Stimulated activated CD8-positive, alpha-beta memory T cell treated with anti-CD3 and anti-CD28 coated beads, Interleukin-12 subunit alpha, Interleukin-12 subunit beta, amount 100 ng/mL, for 24 hours (primary cell): ENCODE results near the gene EN2.

ENCODE experiments used
- DNase-seq: peaks from one replicate; pipeline ENCODE4 v3.0.0-alpha.2; 2020; ENCODE audit errors: extremely low read depth

EN2 gene

GRCh38 chr7:155508376-155509358 lies 50.7 kb downstream of the EN2 start:
- DNase-seq = no peak

DNA sequence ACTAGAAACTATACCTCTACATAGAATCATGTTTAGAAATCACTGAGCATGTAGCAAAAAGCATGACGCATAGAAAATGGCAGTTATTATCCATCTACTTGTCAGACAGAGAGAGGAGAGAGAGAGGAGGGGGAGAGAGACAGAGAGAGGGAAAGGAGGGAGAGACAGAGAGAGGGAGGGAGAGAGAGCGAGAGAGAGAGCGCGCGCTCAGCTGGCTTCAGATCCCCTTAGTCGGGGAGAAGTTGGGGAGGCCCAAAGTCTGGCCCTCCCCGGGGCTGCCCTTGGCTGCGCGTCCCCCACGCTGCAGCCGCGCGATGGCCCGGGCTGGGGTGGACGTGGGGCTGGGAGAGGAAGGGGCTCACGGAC lies 51.4 kb downstream of the EN2 start:
- no peak for DNase-seq

DNA sequence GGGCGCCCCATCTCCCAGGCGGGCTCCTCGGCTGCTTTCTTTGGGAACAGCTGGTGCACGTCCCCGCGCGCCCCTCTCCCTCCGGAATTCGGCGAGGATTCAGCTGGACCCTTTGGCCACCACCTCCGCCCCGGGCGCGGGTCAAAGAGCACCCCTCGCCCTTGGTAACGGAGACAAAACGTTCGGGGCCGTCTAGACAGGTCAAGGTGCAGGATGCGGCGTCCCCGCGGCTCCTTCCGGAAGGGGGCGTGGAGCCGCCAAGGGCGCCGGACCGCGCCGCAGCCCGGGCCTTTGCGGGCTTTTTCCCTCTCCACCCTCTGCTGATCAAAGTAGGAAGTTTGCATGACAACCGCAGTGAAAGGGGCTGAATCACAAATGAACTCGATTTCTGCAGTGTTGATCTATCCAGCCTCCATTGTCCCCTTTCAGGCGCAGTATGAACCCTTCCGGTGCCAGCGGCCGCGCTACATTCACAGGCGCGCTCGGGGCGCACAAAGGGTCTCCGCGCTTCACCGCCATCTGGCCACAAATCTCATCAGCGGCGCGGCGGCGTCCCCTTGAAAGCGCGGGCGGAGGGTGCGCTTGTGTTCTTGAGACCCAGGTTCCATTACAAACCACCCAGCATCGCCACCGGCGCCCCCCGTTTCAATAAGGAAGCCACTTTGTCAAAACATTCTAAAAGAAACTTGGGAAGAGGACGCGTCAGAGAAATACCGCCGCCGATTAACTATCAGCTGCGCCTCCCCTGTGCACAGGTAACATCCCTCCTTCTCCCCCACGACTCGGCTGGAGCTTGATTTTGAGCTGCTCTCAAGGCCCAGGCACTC lies 52.0 kb downstream of the EN2 start:
- no peak for DNase-seq

GRCh38 chr7:155510975-155511701 lies 53.2 kb downstream of the EN2 start:
- DNase-seq = no peak

- DNase-seq = no peak
Measured at GRCh38 chr7:155511702-155511996, 53.7 kb downstream of the EN2 start.

- no peak for DNase-seq
Measured at GRCh38 chr7:155512246-155512887, 54.4 kb downstream of the EN2 start.

GRCh38 chr7:155513543-155514285 lies 55.8 kb downstream of the EN2 start:
- DNase-seq = no peak

DNA sequence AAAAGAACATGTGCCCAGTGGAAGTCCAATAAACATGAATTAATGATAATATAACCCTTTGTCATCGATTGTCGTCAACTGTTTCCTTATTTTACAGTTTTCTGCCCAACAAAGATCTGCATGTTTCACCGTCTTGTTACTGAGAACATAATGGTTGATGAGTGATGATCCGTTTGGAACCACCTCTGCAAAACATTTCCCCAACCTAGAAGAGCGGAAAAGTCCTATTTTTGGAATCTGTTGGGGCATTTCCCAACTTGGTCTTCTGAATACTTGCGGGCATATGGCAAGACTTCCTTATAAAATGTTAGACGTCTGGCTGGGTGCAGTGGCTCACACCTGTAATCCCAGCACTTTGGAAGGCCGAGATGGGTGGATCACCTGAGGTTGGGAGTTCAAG lies 56.4 kb downstream of the EN2 start:
- DNase-seq = no peak
